ENCODE measurements around the gene TMEM214. TPM values are rescaled to one million over a fixed set of nuclear protein-coding genes. Genes with fewer than 3 reads are reported as not detected.

TMEM214 gene
- total RNA-seq, 1 experiment from 2014 or later: 55.3 TPM

DNA sequence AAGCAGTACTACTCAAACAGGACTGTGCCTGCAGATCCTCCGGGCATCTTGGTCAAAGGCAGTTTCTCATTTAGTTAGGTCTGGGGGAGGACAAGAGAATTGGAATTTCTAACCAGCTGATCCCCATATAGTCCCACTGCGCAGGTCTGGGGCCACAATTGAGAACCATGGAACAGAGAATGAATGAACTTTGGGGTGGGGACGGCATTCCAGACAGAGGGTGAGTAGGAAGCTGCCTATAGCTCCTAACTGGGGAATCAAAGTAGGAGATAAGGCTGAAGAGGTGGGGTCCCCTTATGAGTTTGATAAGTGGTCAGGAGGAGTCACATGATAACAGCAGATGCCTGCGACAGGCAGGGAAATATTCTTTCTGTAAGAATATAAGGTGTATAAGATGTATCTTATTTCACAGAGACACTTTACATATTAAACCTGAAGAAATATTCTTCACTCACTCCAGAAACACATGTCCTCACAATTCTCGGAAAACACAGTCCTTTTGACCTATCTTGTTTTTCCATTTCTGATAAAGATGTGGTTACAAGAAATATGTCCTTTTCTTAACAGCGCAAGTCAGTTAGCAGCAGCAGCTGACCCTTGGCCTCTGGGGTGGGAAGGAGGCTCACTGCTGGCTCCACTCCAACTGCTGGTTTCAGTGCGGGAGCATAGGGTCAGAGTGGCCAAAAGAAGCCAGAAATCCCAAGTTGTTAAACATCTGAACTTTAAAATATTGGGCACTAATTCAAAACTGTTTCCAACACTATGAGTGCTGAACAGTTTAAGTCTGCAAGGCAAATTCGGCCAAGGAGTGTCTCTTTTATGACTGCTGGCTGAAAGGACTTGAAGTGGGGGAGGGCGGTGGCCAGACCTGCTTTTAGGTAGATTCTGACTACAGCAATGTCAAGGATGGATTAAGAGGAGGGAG, 12.6 kb upstream of the TMEM214 start:
- Histone ChIP-seq H2AFZ (ENCODE audit: low read length) (no peak overlapping the region), H3K79me1 (ENCODE audit: insufficient read depth, low read depth, low read length, poor library complexity, severe bottlenecking) (no peaks in the 10 kb centered on the region), H2BK20ac (ENCODE audit: low read depth, low read length, poor library complexity, severe bottlenecking) (no peak overlapping the region), H2BK12ac (ENCODE audit: insufficient read length, low read depth, low read length) (no peak overlapping the region), H3K23me2 (ENCODE audit: insufficient read length, low read depth, low read length, poor library complexity, severe bottlenecking) (no peaks in the 10 kb centered on the region), H4K8ac (replicated peaks; ENCODE audit: insufficient read length, low read depth, low read length) (no peak overlapping the region), H2BK5ac (ENCODE audit: insufficient read length, low read length) (no peak overlapping the region), H3K4me2 (ENCODE audit: insufficient read depth, insufficient read length, low read length) (no peak overlapping the region), H4K20me1 (ENCODE audit: control insufficient read depth, insufficient read depth, insufficient read length) (no peaks in the 10 kb centered on the region), H3K56ac (ENCODE audit: insufficient read length, low read depth, low read length) (no peak overlapping the region), H4K91ac (ENCODE audit: insufficient read length, low read depth, low read length) (no peak overlapping the region), H3K18ac (ENCODE audit: insufficient read length, low read depth, low read length) (no peak overlapping the region), H2AK5ac (ENCODE audit: insufficient read length, low read length) (no peak overlapping the region), H3K9me3 (ENCODE audit: control insufficient read depth, low read depth, low read length) (no peaks in the 10 kb centered on the region), H3T11ph (ENCODE audit: low read length) (no peak overlapping the region), H3K27me3 (ENCODE audit: insufficient read depth, low read length) (no peaks in the 10 kb centered on the region; the same call in 1 of the 2 replicates), H3K9ac (ENCODE audit: extremely low read depth, insufficient read length, low read length) (no peak overlapping the region), H4K5ac (ENCODE audit: insufficient read length, low read depth, low read length) (no peak overlapping the region), H3K23ac (ENCODE audit: insufficient read length, low read depth, low read length) (no peak overlapping the region), H3K14ac (ENCODE audit: insufficient read depth, low read length) (no peak overlapping the region), H3K4ac (ENCODE audit: low read depth, low read length) (no peak overlapping the region), H2BK120ac (ENCODE audit: low read depth, low read length, poor library complexity, severe bottlenecking) (no peak overlapping the region), H3K27ac (ENCODE audit: insufficient read length, low read depth, low read length) (no peak overlapping the region), H2BK15ac (ENCODE audit: low read depth, low read length) (no peak overlapping the region), H3K4me1 (ENCODE audit: insufficient read depth, low read length) (peaks cover 4% of the 10 kb centered on the region; the same call in 1 of the 2 replicates), H3K79me2 (ENCODE audit: insufficient read depth, low read length) (no peaks in the 10 kb centered on the region)
- Mint-ChIP-seq H3K27ac (peak overlapping the region in 1 of 3 experiments; percentile 25; a peak in 1 of 7 replicates), H3K4me3 (no peak overlapping the region), H3K36me3 (ENCODE audit: insufficient read depth in 1 of 3, low read depth in 3 of 3) (peaks cover 0 to 7% (median 7%) of the 10 kb centered on the region in 3 experiments; a peak in 6 of 7 replicates), H3K27me3 (ENCODE audit: low read depth) (peaks cover 4% of the 10 kb centered on the region), H3K9me3 (no peaks in the 10 kb centered on the region; a peak in 1 of 5 replicates), H3K4me1 (peaks cover 12 to 20% of the 10 kb centered on the region in 2 experiments)
- WGBS (ENCODE audit: extremely low coverage, insufficient read length, low lambda C conversion rate): no CpG with 5 or more reads among the region's 9 CpGs
- DNase-seq: no peak
- TF ChIP-seq, protein P1, sequence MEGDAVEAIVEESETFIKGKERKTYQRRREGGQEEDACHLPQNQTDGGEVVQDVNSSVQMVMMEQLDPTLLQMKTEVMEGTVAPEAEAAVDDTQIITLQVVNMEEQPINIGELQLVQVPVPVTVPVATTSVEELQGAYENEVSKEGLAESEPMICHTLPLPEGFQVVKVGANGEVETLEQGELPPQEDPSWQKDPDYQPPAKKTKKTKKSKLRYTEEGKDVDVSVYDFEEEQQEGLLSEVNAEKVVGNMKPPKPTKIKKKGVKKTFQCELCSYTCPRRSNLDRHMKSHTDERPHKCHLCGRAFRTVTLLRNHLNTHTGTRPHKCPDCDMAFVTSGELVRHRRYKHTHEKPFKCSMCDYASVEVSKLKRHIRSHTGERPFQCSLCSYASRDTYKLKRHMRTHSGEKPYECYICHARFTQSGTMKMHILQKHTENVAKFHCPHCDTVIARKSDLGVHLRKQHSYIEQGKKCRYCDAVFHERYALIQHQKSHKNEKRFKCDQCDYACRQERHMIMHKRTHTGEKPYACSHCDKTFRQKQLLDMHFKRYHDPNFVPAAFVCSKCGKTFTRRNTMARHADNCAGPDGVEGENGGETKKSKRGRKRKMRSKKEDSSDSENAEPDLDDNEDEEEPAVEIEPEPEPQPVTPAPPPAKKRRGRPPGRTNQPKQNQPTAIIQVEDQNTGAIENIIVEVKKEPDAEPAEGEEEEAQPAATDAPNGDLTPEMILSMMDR (conservative IDR thresholded peaks at IDR 0.05): no peak
